Nephron progenitor cell (in vitro differentiated cells): ENCODE measurements around the gene OR2F2.
A peak's percentile ranks its signal among the peaks of the same experiment; 100 is the strongest.

Experiments
- DNase-seq: peaks from one replicate; pipeline ENCODE4 v3.0.0; 2021
- H3K27ac Mint-ChIP-seq: 2 replicates; pipeline ENCODE4 v1.8.0; 2021; ENCODE audit warnings: mild to moderate bottlenecking, moderate library complexity, mixed read lengths
- H3K27me3 Mint-ChIP-seq: 2 replicates; pipeline ENCODE4 v1.8.0; 2021; ENCODE audit warnings: mild to moderate bottlenecking, low read depth, mixed read lengths; ENCODE audit not compliant: poor library complexity
- H3K36me3 Mint-ChIP-seq: 2 replicates; pipeline ENCODE4 v1.8.0; 2021; ENCODE audit warnings: low read depth, mixed read lengths
- H3K4me1 Mint-ChIP-seq: 2 replicates; pipeline ENCODE4 v1.8.0; 2021; ENCODE audit warnings: mixed read lengths
- H3K4me3 Mint-ChIP-seq: 2 replicates; pipeline ENCODE4 v1.8.0; 2021; ENCODE audit warnings: mild to moderate bottlenecking, moderate library complexity, mixed read lengths
- H3K9me3 Mint-ChIP-seq: 2 replicates; pipeline ENCODE4 v1.8.0; 2021; ENCODE audit warnings: mild to moderate bottlenecking, moderate library complexity, mixed read lengths
- TF ChIP-seq, protein P1 (sequence below): fragments of 200-600 bp; sonication (generic); IDR thresholded peaks from 2 replicates; pipeline ENCODE4 v1.5.0; 2021; ENCODE audit warnings: antibody characterized with exemption

OR2F2 gene

DNA sequence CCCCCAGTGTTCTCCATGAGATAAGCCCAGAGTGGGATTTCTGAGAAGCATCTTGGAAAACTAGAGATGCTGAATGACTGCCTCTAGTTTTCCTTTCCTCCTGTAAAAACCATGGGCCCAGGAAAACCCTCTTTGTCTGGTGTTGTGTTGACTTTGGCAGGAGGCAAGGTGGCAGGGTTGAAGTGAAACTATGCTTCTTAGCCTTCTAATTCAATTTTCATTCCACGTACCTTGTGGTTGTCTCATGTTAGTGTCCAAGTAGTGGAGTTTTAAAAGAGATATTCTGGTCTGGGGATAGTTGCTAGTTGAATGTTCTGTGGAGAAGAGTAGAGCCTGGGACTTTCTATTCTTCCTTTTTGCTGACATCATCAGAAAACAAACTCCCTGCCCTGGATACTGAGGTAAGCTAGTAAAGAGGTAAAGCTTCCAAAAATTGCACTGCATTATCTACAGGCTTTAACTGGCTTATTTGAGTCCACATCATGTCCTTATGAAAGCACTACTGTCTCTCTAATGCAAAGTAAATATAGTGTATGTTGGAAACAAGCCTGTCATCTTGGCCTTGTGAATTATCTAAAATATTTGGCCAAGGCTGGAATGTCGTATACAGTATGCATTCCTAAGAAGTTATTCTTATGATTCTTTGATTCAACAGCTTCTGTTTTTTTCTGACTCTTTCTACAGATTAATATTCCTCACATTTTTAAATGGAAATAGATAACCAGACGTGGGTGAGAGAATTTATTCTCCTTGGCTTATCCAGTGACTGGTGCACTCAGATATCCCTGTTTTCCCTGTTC is at the start of gene OR2F2:
OR2F2 (plus strand) TSS at position 708 of the 800 bp plus-strand sequence; CDS start at position 708, 0 bp downstream.
- TF ChIP-seq, protein P1, sequence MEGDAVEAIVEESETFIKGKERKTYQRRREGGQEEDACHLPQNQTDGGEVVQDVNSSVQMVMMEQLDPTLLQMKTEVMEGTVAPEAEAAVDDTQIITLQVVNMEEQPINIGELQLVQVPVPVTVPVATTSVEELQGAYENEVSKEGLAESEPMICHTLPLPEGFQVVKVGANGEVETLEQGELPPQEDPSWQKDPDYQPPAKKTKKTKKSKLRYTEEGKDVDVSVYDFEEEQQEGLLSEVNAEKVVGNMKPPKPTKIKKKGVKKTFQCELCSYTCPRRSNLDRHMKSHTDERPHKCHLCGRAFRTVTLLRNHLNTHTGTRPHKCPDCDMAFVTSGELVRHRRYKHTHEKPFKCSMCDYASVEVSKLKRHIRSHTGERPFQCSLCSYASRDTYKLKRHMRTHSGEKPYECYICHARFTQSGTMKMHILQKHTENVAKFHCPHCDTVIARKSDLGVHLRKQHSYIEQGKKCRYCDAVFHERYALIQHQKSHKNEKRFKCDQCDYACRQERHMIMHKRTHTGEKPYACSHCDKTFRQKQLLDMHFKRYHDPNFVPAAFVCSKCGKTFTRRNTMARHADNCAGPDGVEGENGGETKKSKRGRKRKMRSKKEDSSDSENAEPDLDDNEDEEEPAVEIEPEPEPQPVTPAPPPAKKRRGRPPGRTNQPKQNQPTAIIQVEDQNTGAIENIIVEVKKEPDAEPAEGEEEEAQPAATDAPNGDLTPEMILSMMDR: no peak
- Mint-ChIP-seq H3K4me3 (no peak within 1 kb of the TSS), H3K4me1 (no peaks in the 10 kb centered on the region), H3K36me3 (no peaks in the 10 kb centered on the region), H3K9me3 (peaks cover 4% of the 10 kb centered on the region), H3K27me3 (peaks cover 10% of the 10 kb centered on the region), H3K27ac (peak within 1 kb of the TSS; percentile 30)
- no peak for DNase-seq

DNA sequence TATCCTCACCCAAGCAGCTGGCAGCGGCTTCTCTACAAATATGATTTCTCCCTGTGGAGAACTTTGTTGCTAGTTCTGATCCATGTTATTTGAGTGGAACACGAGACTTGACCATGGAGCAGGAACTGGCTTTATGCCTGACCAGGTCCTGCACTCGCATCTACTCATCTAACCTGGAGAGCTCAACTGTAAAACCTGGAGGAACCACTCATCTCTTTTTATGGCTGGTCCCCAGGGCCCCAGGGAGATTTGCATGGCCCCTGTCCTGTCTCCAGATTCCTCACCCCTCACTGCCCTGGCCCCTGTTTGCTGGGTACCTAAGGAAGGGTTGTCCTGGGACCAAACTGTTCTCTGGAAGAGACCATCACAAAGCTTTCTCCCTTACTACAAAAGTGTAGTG is 49.1 kb upstream of the OR2F2 start:
- TF ChIP-seq, protein P1: no peak
- peak overlapping the region; percentile 97 for H3K4me3 Mint-ChIP-seq
- H3K4me1 Mint-ChIP-seq: peaks cover 57% of the 10 kb centered on the region
- no peaks in the 10 kb centered on the region for H3K27me3 Mint-ChIP-seq
- peaks cover 28% of the 10 kb centered on the region for H3K9me3 Mint-ChIP-seq
- H3K27ac Mint-ChIP-seq: peak overlapping the region; percentile 87
- DNase-seq: peak; percentile 33
- H3K36me3 Mint-ChIP-seq: peaks cover 37% of the 10 kb centered on the region

- Mint-ChIP-seq H3K9me3 (peaks cover 38% of the 10 kb centered on the region), H3K4me3 (peak overlapping the region; percentile 46), H3K36me3 (peaks cover 42% of the 10 kb centered on the region), H3K27me3 (no peaks in the 10 kb centered on the region), H3K4me1 (peaks cover 47% of the 10 kb centered on the region), H3K27ac (peak overlapping the region; percentile 33)
- TF ChIP-seq, protein P1: no peak
- no peak for DNase-seq
Measured at GRCh38 chr7:143886826-143887477, 48.1 kb upstream of the OR2F2 start.

- Mint-ChIP-seq H3K4me1 (peaks cover 31% of the 10 kb centered on the region), H3K27ac (no peak overlapping the region), H3K4me3 (no peak overlapping the region), H3K9me3 (peaks cover 53% of the 10 kb centered on the region), H3K27me3 (no peaks in the 10 kb centered on the region), H3K36me3 (peaks cover 60% of the 10 kb centered on the region)
- TF ChIP-seq, protein P1: no peak
- DNase-seq: no peak
Measured at GRCh38 chr7:143889068-143889467, 46.0 kb upstream of the OR2F2 start.

DNA sequence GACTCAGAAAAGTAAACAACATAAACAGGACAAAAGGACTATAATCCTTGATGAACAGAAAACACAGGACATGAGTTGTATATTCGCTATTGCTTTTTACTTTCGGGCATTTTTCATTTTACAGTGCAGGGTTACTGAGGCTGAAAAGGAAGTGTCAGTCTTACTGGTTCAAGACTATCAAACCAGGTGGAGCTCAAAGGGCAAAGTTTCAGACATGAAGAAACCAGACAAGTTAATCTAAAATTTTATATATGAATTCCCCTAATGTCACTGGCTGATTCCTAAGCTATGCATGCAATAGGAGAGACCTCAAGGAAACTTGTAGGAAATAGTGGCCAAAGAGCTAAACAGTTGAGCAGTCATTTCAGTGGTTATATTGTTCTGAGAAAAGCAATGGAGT is 44.5 kb upstream of the OR2F2 start:
- DNase-seq: no peak
- no peak overlapping the region for H3K27ac Mint-ChIP-seq
- TF ChIP-seq, protein P1: no peak
- H3K36me3 Mint-ChIP-seq: peaks cover 74% of the 10 kb centered on the region
- H3K4me3 Mint-ChIP-seq: no peak overlapping the region
- H3K27me3 Mint-ChIP-seq: no peaks in the 10 kb centered on the region
- peaks cover 60% of the 10 kb centered on the region for H3K9me3 Mint-ChIP-seq
- H3K4me1 Mint-ChIP-seq: peaks cover 17% of the 10 kb centered on the region
